Stimulated activated CD4-positive, alpha-beta T cell treated with anti-CD3 and anti-CD28 coated beads, Interleukin-1b, Interleukin-23, amount 100 ng/mL, for 1 hour (primary cell): ENCODE measurements around the gene SNX14.
A peak's percentile ranks its signal among the peaks of the same experiment; 100 is the strongest.
"Not testable (repeated sequence)": the region's sequence is repeated elsewhere in the genome, so short reads cannot be mapped to it uniquely, and the experiment has no call there.

Experiments used
- DNase-seq, 2 donors: peaks; one replicate each; pipeline ENCODE4 v3.0.0-alpha.2; 2020; ENCODE audit warnings: low read depth in 2 of 2

The SNX14 gene

GRCh38 chr6:85593438-85594196, at the start of gene SNX14:
TSS of gene SNX14 (minus strand) at chr6:85593858. CDS start at chr6:85593718, 140 bp downstream.
- DNase-seq: peak; percentile 25 to 33

- DNase-seq: peak; percentile 96 to 97
Measured at GRCh38 chr6:85642774-85643536, 49.3 kb upstream of the SNX14 start, which contains the start of gene SYNCRIP. TSS of gene SYNCRIP (minus strand) at chr6:85642886. CDS start at chr6:85641439, 1,447 bp downstream.

GRCh38 chr6:85641897-85642773, 48.5 kb upstream of the SNX14 start:
- DNase-seq: peak; percentile 4 to 37

GRCh38 chr6:85641522-85641896, 47.9 kb upstream of the SNX14 start:
- DNase-seq: no peak

- DNase-seq: no peak
Measured at GRCh38 chr6:85640821-85641220, 47.2 kb upstream of the SNX14 start.

GRCh38 chr6:85637579-85637978, 43.9 kb upstream of the SNX14 start:
- DNase-seq: no peak

- no peak for DNase-seq
Measured at GRCh38 chr6:85632164-85632942, 38.7 kb upstream of the SNX14 start.

- not testable (repeated sequence) for DNase-seq
Measured at GRCh38 chr6:85631117-85631516, 37.5 kb upstream of the SNX14 start.

GRCh38 chr6:85628353-85628752, 34.7 kb upstream of the SNX14 start:
- no peak for DNase-seq

GRCh38 chr6:85620308-85620707, 26.6 kb upstream of the SNX14 start:
- no peak for DNase-seq

- no peak for DNase-seq
Measured at GRCh38 chr6:85614780-85615179, 21.1 kb upstream of the SNX14 start.

- no peak for DNase-seq
Measured at GRCh38 chr6:85612690-85613474, 19.2 kb upstream of the SNX14 start.

- DNase-seq: no peak
Measured at GRCh38 chr6:85610182-85610895, 16.7 kb upstream of the SNX14 start.

GRCh38 chr6:85602100-85602499, 8.4 kb upstream of the SNX14 start:
- no peak for DNase-seq

GRCh38 chr6:85600713-85601313, 7.2 kb upstream of the SNX14 start:
- DNase-seq: no peak

- DNase-seq: no peak
Measured at GRCh38 chr6:85594197-85594930, 706 bp upstream of the SNX14 start.

- no peak for DNase-seq
Measured at GRCh38 chr6:85592033-85592432, 1.6 kb downstream of the SNX14 start.

- DNase-seq: no peak
Measured at GRCh38 chr6:85591207-85591606, 2.5 kb downstream of the SNX14 start.

- DNase-seq: no peak
Measured at GRCh38 chr6:85585741-85586140, 7.9 kb downstream of the SNX14 start.
